ENCODE data around the gene WASHC2A.
"Not testable (repeated sequence)": the region's sequence is repeated elsewhere in the genome, so short reads cannot be mapped to it uniquely, and the experiment has no call there.

GRCh38 chr10:50019279-50019678, 48.5 kb upstream of the WASHC2A start:
- not testable (repeated sequence) for TF ChIP-seq CTCF (conservative IDR thresholded peaks at IDR 0.05 in 1 of 2, IDR thresholded peaks at IDR 0.05 in 1 of 2; ENCODE audit: extremely low read depth in 1 of 2, insufficient read depth in 1 of 2, low read depth in 1 of 2, low read length in 2 of 2); EZH2 (IDR thresholded peaks at IDR 0.05; ENCODE audit: borderline replicate concordance, low read length)

Measured in mammary epithelial cell (primary cell).